ENCODE data around the gene AATF. TPM values are rescaled to one million over a fixed set of nuclear protein-coding genes. Genes with fewer than 3 reads are reported as not detected.

The AATF gene
- total RNA-seq, 6 experiments from 2014 or later = 13.2 to 19.5 (median 16.7) TPM

GRCh38 chr17:37086948-37087347, 138.2 kb downstream of the AATF start:
- TF ChIP-seq CTCF (IDR thresholded peaks at IDR 0.05) = no peak
- Histone ChIP-seq H3K27ac (no peak overlapping the region), H3K27me3 (no peaks in the 10 kb centered on the region), H3K9me3 (no peaks in the 10 kb centered on the region), H3K36me3 (peaks cover 0 to 51% (median 10%) of the 10 kb centered on the region in 4 donors), H3K4me3 (no peak overlapping the region), H3K4me1 (no peaks in the 10 kb centered on the region)
- WGBS (ENCODE audit: insufficient coverage, low coverage, low lambda C conversion rate, missing lambda C conversion rate) = 94% methylated on average over 2 of the region's 3 CpGs
- ATAC-seq (no peak), DNase-seq (no peak)
- intact Hi-C loops (cut with DNase I) = no loop called here

DNA sequence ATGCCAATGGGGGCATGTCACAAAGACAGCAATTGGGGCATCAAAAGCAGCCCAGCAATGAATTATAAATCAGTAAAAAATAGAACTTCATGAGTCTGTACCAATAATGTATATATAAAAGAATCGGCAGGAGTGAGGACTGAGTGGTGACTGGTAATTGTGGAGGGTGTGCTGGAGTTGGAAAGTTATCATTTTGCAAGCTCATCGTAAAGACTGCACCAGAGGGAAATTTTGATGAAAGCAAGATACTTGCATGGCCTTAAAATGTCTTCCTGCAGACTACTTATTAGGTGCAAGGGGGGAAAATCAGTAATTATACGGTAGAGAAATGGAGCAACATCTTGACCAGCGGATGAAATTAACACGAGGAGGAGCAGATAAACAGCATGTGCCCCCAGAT, 138.9 kb downstream of the AATF start:
- no peaks in the 10 kb centered on the region for H3K27me3 ChIP-seq

GRCh38 chr17:37088459-37088858, 139.7 kb downstream of the AATF start:
- TF ChIP-seq POLR2A (IDR thresholded peaks at IDR 0.05) = no peak
- no peak for TF ChIP-seq CTCF (IDR thresholded peaks at IDR 0.05)
- H3K27me3 ChIP-seq = no peaks in the 10 kb centered on the region
- H3K4me3 ChIP-seq = no peak overlapping the region
- H3K27ac ChIP-seq = no peak overlapping the region
- WGBS (ENCODE audit: insufficient coverage, low coverage, low lambda C conversion rate, missing lambda C conversion rate) = 63% methylated on average over 3 of the region's 3 CpGs
- no peaks in the 10 kb centered on the region for H3K9me3 ChIP-seq
- ATAC-seq (no peak), DNase-seq (no peak)
- intact Hi-C loops (cut with DNase I) = no loop called here
- peaks cover 0 to 58% (median 10%) of the 10 kb centered on the region in 4 donors for H3K36me3 ChIP-seq
- H3K4me1 ChIP-seq = no peaks in the 10 kb centered on the region

More for the DNA sequence above, 138.9 kb downstream of the AATF start:
- 90% methylated on average over 5 of the region's 5 CpGs for WGBS (ENCODE audit: insufficient coverage, low coverage, low lambda C conversion rate, missing lambda C conversion rate)
- ATAC-seq (no peak), DNase-seq (no peak)
- no peak overlapping the region for H3K4me3 ChIP-seq
- TF ChIP-seq CTCF (IDR thresholded peaks at IDR 0.05) (no peak), POLR2A (IDR thresholded peaks at IDR 0.05) (no peak)
- H3K4me1 ChIP-seq = no peaks in the 10 kb centered on the region
- no peak overlapping the region for H3K27ac ChIP-seq
- intact Hi-C loops (cut with DNase I) = no loop called here
- peaks cover 0 to 51% (median 10%) of the 10 kb centered on the region in 4 donors for H3K36me3 ChIP-seq
- no peaks in the 10 kb centered on the region for H3K9me3 ChIP-seq

DNA sequence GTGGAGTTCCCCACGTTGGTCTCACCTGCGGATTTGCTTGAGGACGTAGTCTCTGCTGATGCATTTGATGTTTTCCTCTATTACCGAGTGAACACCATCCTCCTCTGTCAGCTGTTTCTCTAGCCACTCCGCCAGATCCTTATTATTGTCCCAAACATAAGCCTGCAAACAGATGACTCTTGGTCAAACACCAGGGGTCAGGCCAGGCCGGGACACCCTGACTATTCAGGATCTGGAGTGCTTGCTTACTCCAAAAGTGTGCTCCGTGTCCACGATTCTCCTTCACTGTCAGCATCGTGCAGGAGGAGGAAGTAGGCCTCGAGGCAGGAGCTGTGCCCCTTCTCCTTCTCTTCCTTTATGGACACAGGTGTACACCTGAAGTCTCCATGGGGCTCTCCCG, 140.2 kb downstream of the AATF start:
- H3K27me3 ChIP-seq = no peaks in the 10 kb centered on the region
- peaks cover 0 to 62% (median 10%) of the 10 kb centered on the region in 4 donors for H3K36me3 ChIP-seq
- ATAC-seq (peak in 1 of 4 donors; percentile 18), DNase-seq (no peak)
- WGBS (ENCODE audit: insufficient coverage, low coverage, low lambda C conversion rate, missing lambda C conversion rate) = 69% methylated on average over 9 of the region's 11 CpGs
- H3K4me1 ChIP-seq = no peaks in the 10 kb centered on the region
- peak overlapping the region in 1 of 3 donors; percentile 12 for H3K27ac ChIP-seq
- H3K4me3 ChIP-seq = no peak overlapping the region
- TF ChIP-seq CTCF (IDR thresholded peaks at IDR 0.05) (no peak), POLR2A (IDR thresholded peaks at IDR 0.05) (no peak)
- H3K9me3 ChIP-seq = no peaks in the 10 kb centered on the region
- intact Hi-C loops (cut with DNase I) = no loop called here

GRCh38 chr17:37089956-37090355, 141.2 kb downstream of the AATF start:
- Histone ChIP-seq H3K27me3 (no peaks in the 10 kb centered on the region), H3K4me1 (no peaks in the 10 kb centered on the region), H3K9me3 (no peaks in the 10 kb centered on the region), H3K4me3 (no peak overlapping the region), H3K27ac (peak overlapping the region in 1 of 3 donors; percentile 16), H3K36me3 (peaks cover 0 to 66% (median 10%) of the 10 kb centered on the region in 4 donors)
- 31% methylated on average over 7 of the region's 7 CpGs for WGBS (ENCODE audit: insufficient coverage, low coverage, low lambda C conversion rate, missing lambda C conversion rate)
- ATAC-seq = peak; percentile 34 to 71 (median 50)
- intact Hi-C loops (cut with DNase I) = no loop called here
- no peak for DNase-seq
- TF ChIP-seq CTCF (IDR thresholded peaks at IDR 0.05) (no peak), POLR2A (IDR thresholded peaks at IDR 0.05) (no peak)
